G401.6 (cell line): ENCODE data around the gene SLC35E3.
"Not testable (repeated sequence)": the region's sequence is repeated elsewhere in the genome, so short reads cannot be mapped to it uniquely, and the experiment has no call there.

ENCODE experiments used
- FAIRE-seq: peaks from 2 replicates; lab custom pipeline; 2012; peaks lifted over from hg19 to GRCh38; lab: Jason Lieb, UNC

The SLC35E3 gene

DNA sequence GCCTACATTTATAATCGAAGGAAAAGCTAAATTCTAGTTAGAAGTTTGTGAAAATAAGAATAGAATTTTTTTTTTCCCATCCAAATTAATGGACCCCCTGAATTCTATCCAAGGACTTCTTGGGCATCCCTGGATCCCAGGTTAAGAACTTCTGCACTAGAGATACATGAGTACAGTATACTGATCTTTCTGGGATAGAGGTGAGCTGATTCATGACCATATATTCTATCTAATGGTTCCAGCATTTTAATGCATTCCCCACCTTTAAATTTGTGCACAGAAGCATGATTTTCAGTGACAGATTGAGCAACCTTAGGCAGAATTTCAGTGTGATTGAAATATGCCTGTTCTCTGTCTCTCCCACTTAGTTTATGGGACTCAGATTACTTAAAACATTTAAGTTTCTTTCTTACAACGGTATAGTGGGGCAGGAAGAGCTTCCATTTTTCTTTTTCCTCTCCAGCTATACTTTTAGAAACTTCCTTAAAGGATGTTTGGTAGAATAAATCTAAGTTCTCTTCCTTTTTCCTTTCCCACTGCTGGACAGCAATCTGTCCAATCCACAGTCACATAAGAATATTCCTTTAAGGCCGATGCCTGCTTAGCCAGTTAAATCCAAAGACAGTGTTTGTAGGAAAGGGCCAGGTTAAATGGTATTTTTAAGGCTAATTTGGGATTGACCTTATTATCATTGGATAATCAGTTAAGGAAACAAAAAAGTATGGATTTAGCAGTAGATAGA lies 68.7 kb downstream of the SLC35E3 start:
- FAIRE-seq, result no peak

DNA sequence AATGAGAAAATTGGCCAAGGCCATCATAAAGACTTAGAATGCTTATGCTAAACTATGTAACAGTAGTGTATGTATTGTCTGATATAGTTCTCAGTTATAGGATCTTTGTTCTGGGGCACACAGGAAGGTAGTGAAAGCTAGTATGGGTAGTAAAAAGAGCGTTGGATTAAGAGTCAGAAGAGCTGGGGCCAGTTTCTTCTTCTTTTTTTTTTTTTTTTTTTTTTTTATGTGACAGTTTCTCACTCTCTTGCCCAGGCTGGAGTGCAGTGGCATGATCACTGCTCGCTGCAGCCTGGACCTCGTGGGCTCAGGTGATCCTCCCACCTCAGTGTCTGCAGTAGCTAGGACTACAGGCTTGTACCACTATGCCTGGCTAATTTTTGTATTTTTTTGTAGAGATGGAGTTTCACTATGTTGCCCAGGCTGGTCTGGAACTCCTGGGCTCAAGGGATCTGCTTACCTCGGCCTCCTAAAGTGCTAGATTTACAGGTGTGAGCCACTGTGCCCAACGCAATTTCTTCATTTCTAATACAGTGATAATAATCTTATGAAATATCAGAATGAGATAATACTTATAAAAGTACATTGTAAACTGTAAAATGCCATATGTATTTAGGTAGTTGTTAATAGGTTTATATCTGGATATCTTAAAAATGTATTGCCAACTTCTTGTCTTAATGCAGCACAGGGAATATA lies 69.4 kb downstream of the SLC35E3 start:
- FAIRE-seq, result no peak

DNA sequence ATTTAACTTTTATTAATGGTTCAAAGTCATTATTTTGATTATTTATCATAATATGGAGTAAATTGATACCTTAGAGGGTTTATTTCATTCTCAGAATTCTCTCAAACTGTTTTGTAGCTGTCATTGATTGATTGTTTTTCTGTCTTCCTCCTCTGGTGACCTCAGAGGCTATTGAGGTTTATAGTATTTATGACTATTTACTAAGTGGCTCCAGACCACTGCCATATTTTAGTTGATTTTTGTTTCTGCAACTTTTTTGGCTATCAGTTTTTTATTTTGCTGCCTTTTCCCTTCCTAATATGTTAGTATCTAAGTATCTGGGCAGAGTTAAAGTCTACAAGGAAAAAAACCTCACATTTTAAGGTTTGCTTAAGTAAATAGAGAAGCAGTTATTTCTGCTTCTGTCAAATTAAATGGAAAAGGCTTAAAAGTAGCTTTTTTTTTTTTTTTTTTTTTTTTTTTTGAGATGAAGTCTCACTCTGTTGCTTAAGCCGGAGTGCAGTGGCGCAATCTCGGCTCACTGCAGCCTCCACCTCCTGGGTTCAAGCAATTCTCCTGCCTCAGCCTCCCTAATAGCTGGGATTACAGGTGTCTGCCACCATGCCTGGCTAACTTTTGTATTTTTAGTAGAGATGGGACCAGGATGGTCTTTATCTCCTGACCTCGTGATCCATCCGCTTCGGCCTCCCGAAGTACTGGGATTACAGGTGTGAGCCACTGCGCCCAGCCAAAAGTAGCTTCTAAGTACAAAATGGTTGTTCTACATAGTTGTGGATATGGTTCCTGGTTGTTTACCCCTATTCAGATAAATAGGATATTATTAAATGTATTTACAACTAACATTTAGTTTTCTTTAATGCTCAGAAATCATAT lies 70.2 kb downstream of the SLC35E3 start:
- no peak for FAIRE-seq

- FAIRE-seq, result not testable (repeated sequence)
Observed at GRCh38 chr12:68819481-68819880, 73.5 kb downstream of the SLC35E3 start.

GRCh38 chr12:68821357-68822188 lies 75.6 kb downstream of the SLC35E3 start:
- FAIRE-seq, result no peak

GRCh38 chr12:68823696-68824095 lies 77.7 kb downstream of the SLC35E3 start:
- FAIRE-seq, result no peak

DNA sequence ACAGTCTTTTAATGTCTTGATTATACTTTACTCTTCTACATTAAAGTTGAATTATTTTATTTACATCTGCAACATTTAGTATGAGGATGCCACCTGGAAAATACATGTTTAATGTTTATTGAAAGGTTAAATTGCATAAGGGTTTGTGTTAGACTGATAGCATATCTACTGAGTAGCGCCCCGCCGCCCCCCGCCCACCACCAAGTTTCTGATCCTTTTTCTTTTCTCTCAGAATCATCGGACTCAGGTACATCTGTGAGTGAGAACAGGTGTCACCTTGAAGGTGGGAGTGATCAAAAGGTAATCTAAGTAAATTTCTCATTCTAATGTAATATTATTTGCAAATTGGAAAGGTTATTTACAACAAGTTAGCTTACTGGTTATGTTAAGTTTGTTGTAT lies 78.2 kb downstream of the SLC35E3 start:
- no peak for FAIRE-seq

DNA sequence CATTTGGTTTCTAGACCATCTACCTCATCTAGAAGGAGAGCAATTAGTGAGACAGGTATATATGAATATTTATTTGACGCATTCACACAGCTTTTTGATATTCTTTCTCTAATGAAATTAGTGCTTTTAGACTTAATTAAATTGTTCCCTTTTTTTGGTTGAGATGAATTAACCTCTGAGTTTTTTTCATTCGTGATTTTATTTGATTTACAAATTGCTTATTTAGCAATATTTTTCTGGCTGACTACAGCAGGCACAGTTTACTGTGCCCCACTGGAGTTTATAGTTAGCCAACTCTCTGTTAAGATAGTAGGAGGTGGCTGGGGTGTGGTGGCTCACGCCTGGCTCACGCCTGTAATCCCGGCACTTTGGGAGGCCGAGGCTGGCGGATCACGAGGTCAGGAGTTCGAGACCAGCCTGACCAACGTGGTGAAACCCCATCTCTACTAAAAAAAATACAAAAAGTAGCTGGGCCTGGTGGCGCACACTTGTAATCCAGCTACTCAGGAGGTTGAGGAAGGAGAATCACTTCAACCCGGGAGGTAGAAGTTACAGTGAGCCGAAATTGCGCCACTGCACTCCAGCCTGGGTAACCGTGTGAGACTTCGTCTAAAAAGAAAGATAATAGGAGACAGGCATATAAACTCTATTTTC lies 78.7 kb downstream of the SLC35E3 start:
- FAIRE-seq, result no peak

GRCh38 chr12:68825569-68826217 lies 79.7 kb downstream of the SLC35E3 start:
- FAIRE-seq, result no peak

GRCh38 chr12:68827895-68828671 lies 82.1 kb downstream of the SLC35E3 start:
- no peak for FAIRE-seq

DNA sequence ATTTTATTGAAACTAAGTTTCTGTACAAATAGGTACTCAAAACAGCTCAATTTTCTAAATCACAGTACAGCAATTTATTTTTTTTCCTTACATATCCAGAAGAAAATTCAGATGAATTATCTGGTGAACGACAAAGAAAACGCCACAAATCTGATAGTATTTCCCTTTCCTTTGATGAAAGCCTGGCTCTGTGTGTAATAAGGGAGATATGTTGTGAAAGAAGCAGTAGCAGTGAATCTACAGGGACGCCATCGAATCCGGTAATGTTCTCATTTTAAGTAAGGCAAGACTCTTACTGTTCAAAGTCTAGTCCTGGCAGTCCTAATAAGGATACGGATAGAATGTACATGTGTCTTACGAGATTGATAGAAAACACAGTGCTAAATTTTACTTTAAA lies 82.7 kb downstream of the SLC35E3 start:
- FAIRE-seq, result no peak
